Effector CD8-positive, alpha-beta T cell (primary cell): ENCODE results near the gene SCCPDH.

Experiments used
- DNase-seq: peaks from one replicate; lab custom pipeline; 2025; lab: John Stamatoyannopoulos, UW

SCCPDH gene

DNA sequence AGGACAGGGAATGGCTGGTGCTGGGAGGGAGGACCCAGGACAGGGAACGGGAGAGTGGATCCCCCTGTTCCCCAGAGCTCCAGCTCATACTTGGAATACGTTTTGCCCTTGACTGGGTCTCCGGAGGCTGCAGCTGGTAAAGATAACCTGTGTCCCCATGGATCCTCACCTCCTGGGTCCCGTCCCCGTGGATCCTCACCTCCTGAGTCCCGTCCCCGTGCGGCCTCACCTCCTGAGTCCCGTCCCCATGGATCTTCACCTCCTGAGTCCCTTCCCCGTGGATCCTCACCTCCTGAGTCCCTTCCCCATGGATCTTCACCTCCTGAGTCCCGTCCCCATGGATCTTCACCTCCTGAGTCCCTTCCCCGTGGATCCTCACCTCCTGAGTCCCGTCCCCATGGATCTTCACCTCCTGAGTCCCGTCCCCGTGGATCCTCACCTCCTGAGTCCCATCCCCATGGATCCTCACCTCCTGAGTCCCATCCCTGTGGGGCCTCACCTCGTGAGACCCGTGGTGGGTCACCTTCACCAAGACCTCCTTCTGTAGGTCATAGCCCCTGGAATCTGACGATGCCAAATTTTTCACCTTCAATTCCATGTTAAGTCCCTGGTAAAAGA lies 61.4 kb downstream of the SCCPDH start:
- no peak for DNase-seq

- DNase-seq: no peak
Observed at GRCh38 chr1:246786606-246787238, 62.5 kb downstream of the SCCPDH start.

DNA sequence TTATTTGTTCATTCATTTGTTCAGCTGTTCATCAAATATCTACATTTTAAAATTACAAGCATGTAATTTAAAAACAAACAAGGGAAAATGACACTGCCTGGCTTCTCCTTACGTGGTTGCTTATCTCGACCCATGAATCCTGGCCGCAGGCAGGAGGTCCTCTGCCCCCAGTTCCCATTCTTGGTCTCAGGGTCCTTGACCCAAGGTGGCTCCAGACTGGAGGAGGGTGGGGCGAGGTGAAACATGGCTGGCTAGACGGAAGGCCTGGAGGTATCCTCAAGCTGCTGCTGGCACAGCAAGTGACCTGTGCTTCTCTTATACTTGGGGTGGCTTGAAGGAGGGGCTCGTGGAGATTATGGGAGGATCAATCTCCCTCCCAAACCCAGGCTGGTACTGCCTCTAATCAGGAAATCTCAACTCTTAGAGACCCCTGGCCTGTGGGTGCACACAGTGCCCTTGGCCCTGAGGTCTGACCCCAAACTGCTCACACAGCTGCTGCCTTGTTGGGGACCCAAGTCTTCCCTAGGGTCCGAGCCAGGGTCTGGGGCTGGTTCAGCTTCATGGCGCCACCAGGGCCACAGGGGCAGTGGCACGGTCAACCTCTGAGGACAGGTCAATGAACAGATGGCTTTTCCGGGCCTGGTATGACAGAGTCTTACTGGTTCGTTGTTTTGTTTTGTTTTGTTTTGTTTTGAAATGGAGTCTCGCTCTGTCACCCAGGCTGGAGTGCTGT lies 63.7 kb downstream of the SCCPDH start:
- DNase-seq: no peak

- DNase-seq: no peak
Observed at GRCh38 chr1:246788895-246789338, 64.7 kb downstream of the SCCPDH start.

DNA sequence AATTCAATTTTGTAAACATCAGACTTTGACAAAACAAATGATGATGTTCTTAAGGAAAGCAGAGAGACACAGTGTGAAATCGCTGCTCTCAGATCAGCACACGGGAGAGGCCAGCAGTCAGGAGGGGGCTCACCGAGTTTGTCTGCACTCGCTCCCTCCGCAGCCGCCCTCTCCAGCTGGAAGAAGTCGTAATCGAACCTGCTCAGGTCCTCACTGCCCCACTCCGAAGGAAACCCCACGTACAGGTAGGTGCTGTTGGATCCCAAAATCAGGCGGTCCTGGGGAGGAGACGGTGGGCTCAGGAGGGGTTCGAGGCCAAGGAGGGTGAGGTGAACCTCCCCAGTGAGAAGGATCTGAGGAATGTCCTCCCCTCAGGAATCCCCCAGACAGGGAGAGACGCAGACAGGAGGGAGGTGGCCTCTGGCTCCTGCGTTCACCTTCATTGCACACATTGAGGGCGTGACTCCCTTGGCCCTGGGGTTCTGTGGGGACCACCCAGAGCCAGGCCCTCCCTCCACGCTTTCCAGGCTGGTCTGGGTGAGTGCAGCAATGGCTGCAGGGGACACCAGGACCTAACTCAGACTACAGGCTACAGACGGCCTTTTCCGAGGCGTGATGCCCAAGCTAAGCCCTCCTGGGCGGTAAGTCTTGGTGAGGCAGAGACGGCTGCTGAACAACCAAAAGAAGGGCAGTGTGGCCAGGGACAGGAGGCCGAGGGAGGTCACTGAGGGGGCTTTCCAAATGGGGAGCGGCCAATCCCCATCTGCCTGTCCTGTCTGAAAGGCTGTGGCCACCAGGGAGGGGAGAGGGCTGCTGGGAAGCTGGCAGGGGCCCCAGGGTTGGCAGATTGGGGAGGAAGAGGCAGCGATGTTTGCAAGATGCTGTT lies 65.5 kb downstream of the SCCPDH start:
- DNase-seq: no peak

DNA sequence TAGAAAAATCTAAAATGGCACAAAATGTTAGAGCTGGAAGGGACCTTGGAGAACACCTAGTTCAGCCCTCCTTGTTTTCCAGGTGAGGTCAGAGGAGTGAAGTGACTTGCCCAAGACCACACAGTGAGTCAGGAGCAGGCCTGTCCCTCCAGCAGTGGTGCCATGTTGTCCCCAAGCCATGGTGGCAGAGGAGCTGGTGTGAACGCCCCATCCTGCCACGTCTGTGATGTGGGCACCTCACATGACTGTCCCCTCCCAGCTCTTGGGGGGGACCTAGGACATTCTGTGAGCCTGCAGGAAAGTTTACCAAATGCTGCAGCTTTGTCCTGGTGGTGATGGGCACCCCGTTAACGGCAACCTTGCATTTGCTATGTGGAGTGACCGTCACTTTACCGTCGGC lies 66.2 kb downstream of the SCCPDH start:
- no peak for DNase-seq

GRCh38 chr1:246790833-246791232 lies 66.6 kb downstream of the SCCPDH start:
- DNase-seq: no peak

DNA sequence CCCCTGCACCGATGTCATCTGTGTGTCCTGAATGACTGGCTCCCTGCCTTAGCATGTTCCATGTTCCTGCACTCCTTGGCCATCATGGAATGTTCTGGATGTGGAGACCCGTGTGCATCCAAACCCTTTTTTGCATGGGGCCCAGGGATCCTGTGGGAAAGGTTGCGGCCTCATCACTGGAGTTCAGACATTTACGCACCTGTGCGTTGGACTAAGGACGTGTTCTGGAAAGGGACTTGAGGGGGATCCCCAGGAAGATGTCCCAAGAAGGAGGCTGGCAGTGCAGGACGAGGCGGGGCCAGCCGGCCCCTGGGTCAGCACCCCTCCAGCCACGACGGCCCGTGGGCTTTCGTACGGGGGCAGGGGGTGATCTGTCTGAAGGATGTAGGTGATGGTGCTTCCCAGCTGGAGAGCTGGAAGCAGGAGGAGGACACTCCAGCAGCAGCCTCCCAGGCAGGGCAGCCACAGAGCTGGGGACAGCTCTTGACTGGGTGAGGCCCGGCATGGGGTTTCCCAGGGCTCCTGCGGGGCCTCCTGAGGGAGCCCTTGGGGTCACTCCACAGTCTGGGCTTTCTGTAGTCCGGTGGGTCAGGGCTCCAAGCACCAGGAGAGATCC lies 67.2 kb downstream of the SCCPDH start:
- no peak for DNase-seq

DNA sequence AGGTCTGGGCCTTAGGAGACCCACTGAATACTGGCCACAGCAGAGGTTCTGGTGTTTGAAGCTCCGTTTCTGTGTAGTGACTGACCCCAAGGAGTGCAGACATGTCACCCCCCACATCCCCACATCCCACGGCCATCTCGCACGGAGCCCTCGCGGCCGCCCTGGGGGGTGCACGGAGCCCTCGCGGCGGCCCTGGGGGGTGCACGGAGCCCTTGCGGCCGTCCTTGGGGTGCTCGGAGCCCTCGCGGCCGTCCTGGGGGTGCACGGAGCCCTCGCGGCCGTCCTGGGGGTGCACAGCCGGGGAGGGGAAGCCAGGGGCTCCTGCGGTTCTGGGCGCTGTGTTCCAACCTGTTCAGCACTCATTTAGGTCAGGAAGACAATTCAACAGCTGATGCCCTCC lies 68.4 kb downstream of the SCCPDH start:
- no peak for DNase-seq

- no peak for DNase-seq
Observed at GRCh38 chr1:246793356-246793896, 69.2 kb downstream of the SCCPDH start.

- DNase-seq: no peak
Observed at GRCh38 chr1:246794048-246794827, 70.0 kb downstream of the SCCPDH start.

DNA sequence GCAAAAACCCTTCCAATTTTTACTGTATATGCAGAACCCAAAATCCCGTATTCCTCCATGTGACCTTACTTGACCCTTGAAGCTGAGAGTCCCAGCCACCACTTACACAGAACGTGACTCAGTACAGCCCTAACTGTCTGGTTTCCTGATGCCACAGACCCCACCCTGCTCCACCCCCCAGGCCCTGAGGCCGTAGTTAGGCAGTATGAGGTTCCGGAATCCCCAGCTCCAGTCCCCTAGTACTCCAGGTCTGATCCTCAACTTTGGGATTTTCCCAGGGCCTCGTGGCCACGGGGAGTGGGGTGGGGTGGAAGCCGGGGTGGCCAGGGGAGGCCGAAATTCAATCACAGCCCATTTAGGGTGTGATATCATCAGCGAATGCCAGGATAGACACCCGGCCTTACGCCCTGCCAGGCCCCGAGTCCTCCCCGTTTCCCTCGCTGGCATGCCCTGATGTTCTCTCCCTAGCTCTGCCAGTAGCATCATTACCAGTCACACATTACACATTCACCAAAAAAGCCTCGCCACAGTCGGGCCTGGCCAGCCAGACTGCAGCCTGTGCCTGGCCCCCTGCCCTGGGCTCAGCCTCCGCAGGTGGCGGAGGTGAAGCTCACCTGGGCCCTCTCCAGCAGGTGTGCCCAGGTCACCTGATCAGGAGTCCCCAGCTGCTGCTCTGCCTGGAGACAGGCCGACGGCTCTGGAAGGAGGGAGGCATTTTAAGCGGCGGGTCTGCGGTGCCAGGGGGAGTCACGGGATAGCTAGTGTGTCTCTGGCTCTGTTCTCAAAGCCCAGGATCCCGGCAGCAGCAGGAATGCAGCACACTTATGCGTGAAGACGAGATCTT lies 70.8 kb downstream of the SCCPDH start:
- no peak for DNase-seq

GRCh38 chr1:246795906-246796694 lies 71.9 kb downstream of the SCCPDH start:
- no peak for DNase-seq

GRCh38 chr1:246797157-246797556 lies 72.9 kb downstream of the SCCPDH start:
- DNase-seq: no peak

GRCh38 chr1:246797597-246797996 lies 73.4 kb downstream of the SCCPDH start:
- no peak for DNase-seq

DNA sequence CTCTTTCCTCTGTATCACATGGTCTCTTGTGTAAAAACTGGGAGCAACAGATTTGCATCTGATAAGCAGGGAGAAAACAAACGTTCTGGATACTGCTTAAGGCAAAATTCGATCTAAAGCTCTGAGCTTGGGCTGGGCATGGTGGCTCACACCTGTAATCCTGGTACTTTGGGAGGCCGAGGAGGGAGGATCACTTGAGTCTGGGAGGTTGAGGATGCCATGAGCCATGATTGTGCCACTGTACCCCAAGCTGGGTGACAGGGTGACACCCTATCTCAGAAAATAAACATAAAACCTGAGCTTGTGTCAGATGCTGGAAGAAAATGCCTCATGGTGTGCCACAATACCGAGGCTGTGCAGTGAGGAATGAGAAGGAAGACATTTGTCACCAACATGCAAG lies 73.9 kb downstream of the SCCPDH start:
- DNase-seq: no peak

DNA sequence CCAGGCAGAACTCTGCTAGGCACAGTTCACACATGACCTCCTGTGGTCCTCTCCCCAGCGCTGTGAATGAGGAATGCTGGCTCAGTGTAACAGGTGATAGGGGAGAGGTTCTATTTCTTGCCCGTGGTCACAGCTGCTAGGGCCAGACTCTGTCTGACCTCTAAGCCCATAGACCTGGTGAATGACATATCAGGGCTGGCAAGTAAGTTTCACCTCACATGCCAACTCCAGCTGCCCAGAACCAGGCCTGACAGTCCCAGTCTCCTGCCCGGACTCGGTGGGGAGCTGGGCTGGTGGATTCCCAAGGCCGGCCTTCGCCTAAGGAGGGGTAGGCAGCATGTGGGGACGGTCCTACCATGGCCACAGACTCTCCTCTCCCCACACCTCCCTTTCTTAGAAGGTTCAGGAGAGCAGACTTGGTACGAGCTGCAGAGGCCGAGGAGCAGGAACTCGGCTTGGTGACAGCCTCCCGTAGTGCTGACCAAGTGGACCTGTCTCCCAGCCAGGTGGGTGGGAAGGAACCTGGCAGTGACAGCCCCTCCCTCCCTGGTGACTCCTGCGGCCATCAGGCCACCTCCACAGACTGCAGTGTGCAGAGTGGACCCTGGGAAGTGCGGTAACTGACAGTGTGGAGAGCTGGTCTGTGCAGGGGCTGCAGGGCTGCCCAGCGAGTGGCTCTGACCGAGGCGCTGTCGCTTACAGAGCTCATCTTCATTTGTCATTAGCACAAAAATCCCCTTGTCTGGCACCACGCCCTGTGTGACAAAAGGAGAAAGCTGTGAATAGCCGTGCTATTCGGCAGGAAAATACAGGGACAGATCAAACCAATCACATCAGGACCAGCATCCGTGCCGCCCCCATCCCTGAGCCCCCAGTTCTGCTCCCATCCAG lies 74.6 kb downstream of the SCCPDH start:
- DNase-seq: no peak

DNA sequence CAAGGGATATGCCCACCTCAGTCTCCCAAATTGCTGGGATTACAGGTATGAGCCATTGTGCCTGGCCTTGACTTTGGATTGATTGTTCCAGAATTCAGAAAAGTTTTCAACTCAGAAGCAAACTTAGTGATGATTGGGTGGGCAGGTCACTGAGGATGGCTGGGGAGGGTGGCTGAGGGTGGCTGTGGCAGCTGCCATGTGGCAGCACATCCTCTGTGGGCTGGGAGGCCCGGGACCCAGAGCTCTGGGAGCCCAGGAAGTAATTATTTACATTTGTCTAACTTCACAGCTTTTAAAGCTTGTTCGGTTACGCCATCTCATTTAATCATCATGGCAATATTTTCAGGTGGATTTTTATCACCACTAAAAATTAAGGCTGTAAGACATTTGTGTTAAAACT lies 76.1 kb downstream of the SCCPDH start:
- no peak for DNase-seq
